ENCODE measurements around the gene ITPR1.

The ITPR1 gene

DNA sequence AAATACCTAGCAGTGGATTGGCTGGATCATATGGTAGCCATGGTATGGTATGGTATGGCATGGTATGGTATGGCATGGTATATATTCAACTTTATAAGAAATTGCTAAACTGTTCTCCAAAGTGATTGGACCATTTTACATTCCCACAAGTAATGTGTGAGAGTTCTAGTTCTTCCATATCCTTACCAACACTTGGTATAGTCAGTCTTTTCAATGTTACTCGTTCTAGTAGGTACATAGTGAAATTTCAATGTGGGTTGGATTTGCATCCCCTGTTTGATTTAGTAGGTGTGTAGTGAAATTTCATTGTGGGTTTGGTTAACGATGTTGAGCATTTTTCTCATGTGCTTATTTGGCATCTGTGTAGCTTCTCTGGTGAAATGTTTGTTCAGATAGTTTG, 154.3 kb downstream of the ITPR1 start:
- H3K36me3 ChIP-seq (ENCODE audit: insufficient read depth, insufficient read length, low read length), result peaks cover 6% of the 10 kb centered on the region
- no peaks in the 10 kb centered on the region for H3K27me3 ChIP-seq (ENCODE audit: insufficient read depth, insufficient read length)
- no peaks in the 10 kb centered on the region for H3K9me3 ChIP-seq (ENCODE audit: insufficient read depth, low read length)
- H3K4me1 ChIP-seq (ENCODE audit: insufficient read depth, insufficient read length), result no peaks in the 10 kb centered on the region
- no peak overlapping the region for H3K4me3 ChIP-seq (ENCODE audit: insufficient read length, low read depth)
- no peak for TF ChIP-seq SUZ12 (IDR thresholded peaks at IDR 0.05; ENCODE audit: extremely low read depth, insufficient read depth, insufficient read length)
- TF ChIP-seq ZNF274 (IDR thresholded peaks at IDR 0.05; ENCODE audit: low read depth, low read length), result no peak
- no peak for TF ChIP-seq YY1 (IDR thresholded peaks at IDR 0.05; ENCODE audit: insufficient read depth, insufficient read length)
- no peak overlapping the region for H3K9ac ChIP-seq (ENCODE audit: insufficient read length, low read depth)
- DNase-seq (ENCODE audit: low read depth, low spot score), result no peak

DNA sequence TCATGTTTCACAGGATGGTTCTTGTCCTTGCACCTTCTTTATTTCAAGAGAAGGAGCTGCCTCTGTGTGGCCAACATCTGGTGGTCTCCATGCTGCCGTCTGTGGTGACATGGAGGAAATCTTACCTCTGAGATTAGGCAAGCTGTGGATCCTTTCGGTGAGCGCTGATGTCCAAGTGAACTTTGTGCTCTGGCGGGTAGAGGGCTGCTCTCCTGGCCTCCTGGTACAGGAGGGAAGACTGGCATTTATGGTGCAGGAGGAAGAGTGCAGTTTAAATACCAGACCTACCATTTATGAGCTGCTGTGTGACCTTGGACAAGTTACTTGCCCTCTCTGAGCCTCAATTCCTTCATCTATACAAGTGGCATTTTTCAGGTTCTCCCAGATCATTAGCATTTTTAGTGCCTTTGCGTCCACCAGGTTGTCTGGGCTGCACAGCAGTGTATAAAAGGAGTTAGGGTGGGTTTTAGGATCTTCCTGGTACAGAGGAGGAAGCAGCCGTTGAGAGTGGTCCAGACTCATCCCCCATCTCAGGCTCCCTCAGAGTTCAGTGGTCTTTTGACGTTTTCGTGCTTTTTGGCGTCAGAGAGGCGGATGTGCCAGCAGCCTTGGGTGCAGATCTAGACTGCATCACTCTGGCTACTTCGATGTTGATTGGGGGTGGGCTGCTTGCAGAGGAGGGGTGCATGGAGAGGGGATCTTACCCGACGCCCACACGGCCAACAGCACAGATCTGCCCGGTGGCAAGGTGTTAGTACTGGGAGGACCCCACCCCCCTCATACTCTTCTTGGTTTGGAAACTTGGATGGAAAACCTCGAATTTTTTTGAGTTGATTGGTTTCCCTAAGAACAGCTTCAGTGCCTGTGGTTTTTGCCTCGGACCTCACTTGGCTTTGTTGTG, 162.2 kb downstream of the ITPR1 start:
- H3K9ac ChIP-seq (ENCODE audit: insufficient read length, low read depth), result no peak overlapping the region
- TF ChIP-seq SUZ12 (IDR thresholded peaks at IDR 0.05; ENCODE audit: extremely low read depth, insufficient read depth, insufficient read length) (no peak), YY1 (IDR thresholded peaks at IDR 0.05; ENCODE audit: insufficient read depth, insufficient read length) (no peak), ZNF274 (IDR thresholded peaks at IDR 0.05; ENCODE audit: low read depth, low read length) (no peak)
- no peaks in the 10 kb centered on the region for H3K9me3 ChIP-seq (ENCODE audit: insufficient read depth, low read length)
- H3K4me1 ChIP-seq (ENCODE audit: insufficient read depth, insufficient read length), result no peaks in the 10 kb centered on the region
- DNase-seq (ENCODE audit: low read depth, low spot score), result no peak
- no peaks in the 10 kb centered on the region for H3K27me3 ChIP-seq (ENCODE audit: insufficient read depth, insufficient read length)
- H3K36me3 ChIP-seq (ENCODE audit: insufficient read depth, insufficient read length, low read length), result no peaks in the 10 kb centered on the region
- no peak overlapping the region for H3K4me3 ChIP-seq (ENCODE audit: insufficient read length, low read depth)

DNA sequence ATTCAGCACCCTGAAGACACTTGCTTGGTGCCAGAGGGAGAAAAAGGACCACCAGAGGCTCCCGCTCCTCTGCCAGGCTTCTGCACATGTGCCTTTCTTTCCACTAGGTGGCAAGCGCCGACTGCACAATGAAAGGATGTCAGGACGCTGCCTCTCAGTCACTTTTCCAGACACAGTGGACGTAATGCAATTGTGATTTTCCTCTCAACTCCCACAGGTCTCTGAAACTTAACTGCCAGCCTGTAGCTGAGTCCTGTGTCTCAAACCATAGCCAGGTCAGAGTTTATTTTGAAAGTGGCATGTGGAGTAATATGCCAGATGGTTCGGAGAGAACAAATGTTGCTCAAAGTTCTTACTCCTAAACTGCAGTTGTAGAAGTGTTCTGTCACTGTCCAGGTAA, 162.9 kb downstream of the ITPR1 start:
- DNase-seq (ENCODE audit: low read depth, low spot score), result peak; percentile 59
- H3K27me3 ChIP-seq (ENCODE audit: insufficient read depth, insufficient read length), result no peaks in the 10 kb centered on the region
- no peak for TF ChIP-seq YY1 (IDR thresholded peaks at IDR 0.05; ENCODE audit: insufficient read depth, insufficient read length)
- TF ChIP-seq SUZ12 (IDR thresholded peaks at IDR 0.05; ENCODE audit: extremely low read depth, insufficient read depth, insufficient read length), result no peak
- no peak for TF ChIP-seq ZNF274 (IDR thresholded peaks at IDR 0.05; ENCODE audit: low read depth, low read length)
- no peaks in the 10 kb centered on the region for H3K4me1 ChIP-seq (ENCODE audit: insufficient read depth, insufficient read length)
- no peak overlapping the region for H3K9ac ChIP-seq (ENCODE audit: insufficient read length, low read depth)
- H3K36me3 ChIP-seq (ENCODE audit: insufficient read depth, insufficient read length, low read length), result no peaks in the 10 kb centered on the region
- no peaks in the 10 kb centered on the region for H3K9me3 ChIP-seq (ENCODE audit: insufficient read depth, low read length)
- H3K4me3 ChIP-seq (ENCODE audit: insufficient read length, low read depth), result no peak overlapping the region

DNA sequence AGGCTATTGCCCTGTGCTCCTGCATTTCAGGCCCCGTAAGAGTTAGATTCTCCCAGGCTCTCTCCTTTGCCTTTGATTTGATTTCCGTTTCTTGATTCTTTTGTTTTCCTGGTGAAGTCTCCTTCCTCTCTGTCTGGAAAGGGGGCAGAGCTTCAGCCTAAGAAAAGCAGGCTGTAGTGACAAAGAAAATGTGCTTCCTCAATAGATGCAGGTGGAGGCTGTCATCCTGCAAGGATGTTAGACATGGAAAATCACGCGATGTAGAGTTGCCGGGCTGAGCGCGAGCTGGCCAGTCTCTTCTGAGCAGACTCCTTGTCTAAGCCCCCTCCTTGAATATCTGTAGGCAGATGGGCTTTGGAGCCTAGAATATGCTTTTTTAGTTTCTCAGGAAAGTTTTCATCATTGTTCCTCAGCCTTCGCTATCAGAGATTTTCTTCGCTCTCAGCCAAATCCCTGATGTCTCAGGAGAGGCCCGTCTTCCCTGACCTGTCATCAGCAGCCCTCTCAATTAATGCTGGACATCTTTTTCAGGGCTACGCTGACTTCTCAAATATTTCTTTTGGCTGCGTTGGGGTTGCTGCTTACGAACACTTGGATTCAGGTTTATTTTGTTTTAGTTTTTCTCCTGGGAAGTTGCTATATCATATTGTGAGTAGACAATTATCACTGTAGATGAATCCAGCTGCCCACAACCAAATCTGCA, 163.6 kb downstream of the ITPR1 start:
- Histone ChIP-seq H3K36me3 (ENCODE audit: insufficient read depth, insufficient read length, low read length) (no peaks in the 10 kb centered on the region), H3K27me3 (ENCODE audit: insufficient read depth, insufficient read length) (no peaks in the 10 kb centered on the region), H3K4me1 (ENCODE audit: insufficient read depth, insufficient read length) (no peaks in the 10 kb centered on the region), H3K9me3 (ENCODE audit: insufficient read depth, low read length) (no peaks in the 10 kb centered on the region), H3K9ac (ENCODE audit: insufficient read length, low read depth) (peak overlapping the region; percentile 43), H3K4me3 (ENCODE audit: insufficient read length, low read depth) (no peak overlapping the region)
- no peak for TF ChIP-seq ZNF274 (IDR thresholded peaks at IDR 0.05; ENCODE audit: low read depth, low read length)
- TF ChIP-seq SUZ12 (IDR thresholded peaks at IDR 0.05; ENCODE audit: extremely low read depth, insufficient read depth, insufficient read length), result no peak
- no peak for TF ChIP-seq YY1 (IDR thresholded peaks at IDR 0.05; ENCODE audit: insufficient read depth, insufficient read length)
- DNase-seq (ENCODE audit: low read depth, low spot score), result no peak

DNA sequence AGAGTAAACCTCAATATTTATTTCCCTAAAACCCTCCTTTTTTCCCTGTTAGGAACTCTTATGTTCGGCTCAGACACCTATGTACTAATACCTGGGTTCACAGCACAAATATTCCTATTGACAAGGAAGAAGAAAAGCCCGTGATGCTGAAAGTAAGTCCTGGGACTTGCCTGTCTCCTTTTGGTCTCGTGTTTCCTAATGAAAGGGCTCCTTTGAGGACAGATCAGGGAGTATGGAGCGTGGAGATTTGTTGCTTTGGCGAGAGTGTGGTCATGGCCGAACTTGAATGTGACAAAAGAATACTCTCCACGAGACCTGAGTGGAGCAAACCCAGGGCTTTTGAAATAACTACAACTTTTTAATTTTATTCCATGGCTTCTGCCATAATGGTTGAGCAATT, 167.8 kb downstream of the ITPR1 start:
- H3K27me3 ChIP-seq (ENCODE audit: insufficient read depth, insufficient read length), result no peaks in the 10 kb centered on the region
- no peaks in the 10 kb centered on the region for H3K9me3 ChIP-seq (ENCODE audit: insufficient read depth, low read length)
- TF ChIP-seq SUZ12 (IDR thresholded peaks at IDR 0.05; ENCODE audit: extremely low read depth, insufficient read depth, insufficient read length), result no peak
- no peak for TF ChIP-seq YY1 (IDR thresholded peaks at IDR 0.05; ENCODE audit: insufficient read depth, insufficient read length)
- TF ChIP-seq ZNF274 (IDR thresholded peaks at IDR 0.05; ENCODE audit: low read depth, low read length), result no peak
- no peak overlapping the region for H3K9ac ChIP-seq (ENCODE audit: insufficient read length, low read depth)
- H3K4me3 ChIP-seq (ENCODE audit: insufficient read length, low read depth), result no peak overlapping the region
- no peak for DNase-seq (ENCODE audit: low read depth, low spot score)
- H3K36me3 ChIP-seq (ENCODE audit: insufficient read depth, insufficient read length, low read length), result peaks cover 17% of the 10 kb centered on the region
- H3K4me1 ChIP-seq (ENCODE audit: insufficient read depth, insufficient read length), result no peaks in the 10 kb centered on the region

DNA sequence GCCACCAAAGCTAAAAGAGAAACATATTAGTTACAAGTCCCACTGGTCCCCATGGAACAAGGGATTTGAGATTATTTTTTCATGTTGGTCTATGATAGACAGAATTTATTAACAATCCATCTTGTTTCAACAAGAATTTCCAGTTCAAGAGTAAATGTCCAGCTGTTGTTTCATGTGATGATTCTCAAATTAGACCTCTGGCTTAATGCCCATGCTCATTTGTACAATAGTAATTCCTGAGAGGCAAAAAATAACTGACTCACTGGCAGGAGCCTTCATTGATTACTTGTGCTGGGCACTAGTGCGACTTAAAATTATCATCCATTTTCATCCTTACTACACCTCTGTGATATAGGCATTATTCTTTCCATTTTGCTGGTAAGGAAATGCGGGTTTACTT, 171.3 kb downstream of the ITPR1 start:
- DNase-seq (ENCODE audit: low read depth, low spot score), result no peak
- Histone ChIP-seq H3K9me3 (ENCODE audit: insufficient read depth, low read length) (no peaks in the 10 kb centered on the region), H3K4me3 (ENCODE audit: insufficient read length, low read depth) (no peak overlapping the region), H3K9ac (ENCODE audit: insufficient read length, low read depth) (no peak overlapping the region), H3K27me3 (ENCODE audit: insufficient read depth, insufficient read length) (no peaks in the 10 kb centered on the region), H3K4me1 (ENCODE audit: insufficient read depth, insufficient read length) (no peaks in the 10 kb centered on the region), H3K36me3 (ENCODE audit: insufficient read depth, insufficient read length, low read length) (peaks cover 17% of the 10 kb centered on the region)
- no peak for TF ChIP-seq ZNF274 (IDR thresholded peaks at IDR 0.05; ENCODE audit: low read depth, low read length)
- no peak for TF ChIP-seq SUZ12 (IDR thresholded peaks at IDR 0.05; ENCODE audit: extremely low read depth, insufficient read depth, insufficient read length)
- TF ChIP-seq YY1 (IDR thresholded peaks at IDR 0.05; ENCODE audit: insufficient read depth, insufficient read length), result no peak

DNA sequence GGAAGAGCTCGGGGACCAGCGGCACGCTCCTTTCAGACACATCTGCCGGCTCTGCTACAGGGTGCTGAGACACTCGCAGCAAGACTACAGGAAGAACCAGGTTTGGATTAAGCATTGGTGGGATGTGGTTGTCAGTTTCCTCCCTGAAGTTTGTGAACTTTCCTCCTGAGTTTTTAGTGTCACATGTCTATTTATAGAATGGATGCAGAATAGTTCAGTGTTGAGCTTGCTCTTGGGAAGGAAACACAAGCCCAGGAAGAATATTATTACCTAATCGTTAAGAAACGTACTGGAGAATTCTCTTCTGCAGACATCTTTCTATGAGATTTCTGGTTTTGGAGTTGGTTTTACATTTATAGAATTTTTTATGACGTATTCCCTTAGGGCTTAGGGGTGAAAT, 172.0 kb downstream of the ITPR1 start:
- no peak overlapping the region for H3K4me3 ChIP-seq (ENCODE audit: insufficient read length, low read depth)
- no peaks in the 10 kb centered on the region for H3K9me3 ChIP-seq (ENCODE audit: insufficient read depth, low read length)
- H3K36me3 ChIP-seq (ENCODE audit: insufficient read depth, insufficient read length, low read length), result peaks cover 17% of the 10 kb centered on the region
- no peak overlapping the region for H3K9ac ChIP-seq (ENCODE audit: insufficient read length, low read depth)
- no peak for DNase-seq (ENCODE audit: low read depth, low spot score)
- no peaks in the 10 kb centered on the region for H3K4me1 ChIP-seq (ENCODE audit: insufficient read depth, insufficient read length)
- H3K27me3 ChIP-seq (ENCODE audit: insufficient read depth, insufficient read length), result no peaks in the 10 kb centered on the region
- TF ChIP-seq YY1 (IDR thresholded peaks at IDR 0.05; ENCODE audit: insufficient read depth, insufficient read length) (no peak), ZNF274 (IDR thresholded peaks at IDR 0.05; ENCODE audit: low read depth, low read length) (no peak), SUZ12 (IDR thresholded peaks at IDR 0.05; ENCODE audit: extremely low read depth, insufficient read depth, insufficient read length) (no peak)
